Amniotic epithelial cell (primary cell): ENCODE data around the gene AAK1.
"Not testable (repeated sequence)": the region's sequence is repeated elsewhere in the genome, so short reads cannot be mapped to it uniquely, and the experiment has no call there.

Source experiments
- DNase-seq: peaks from one replicate; pipeline ENCODE4 v3.0.0-alpha.2; 2010; ENCODE audit warnings: low read depth

Gene AAK1

DNA sequence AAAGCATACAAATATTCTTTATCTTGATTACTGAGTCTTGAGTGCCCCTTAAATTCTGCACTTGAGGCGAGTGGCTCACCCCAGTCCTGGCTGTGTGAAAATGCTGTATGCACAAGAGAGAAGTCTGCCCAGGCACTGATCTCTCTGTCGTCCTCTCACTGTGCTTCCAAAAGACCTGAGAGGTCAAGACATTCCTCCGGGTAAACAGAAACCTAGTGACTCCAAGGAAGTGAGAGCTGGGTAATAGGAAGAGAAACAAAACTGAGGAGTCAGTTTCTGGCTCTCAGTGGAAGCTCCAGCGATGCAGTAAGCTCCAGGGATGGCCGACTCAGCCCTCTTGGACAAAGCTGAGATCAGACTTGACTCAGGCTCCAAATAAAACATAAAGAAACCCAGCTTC is 70.9 kb downstream of the AAK1 start:
- DNase-seq, result no peak

DNA sequence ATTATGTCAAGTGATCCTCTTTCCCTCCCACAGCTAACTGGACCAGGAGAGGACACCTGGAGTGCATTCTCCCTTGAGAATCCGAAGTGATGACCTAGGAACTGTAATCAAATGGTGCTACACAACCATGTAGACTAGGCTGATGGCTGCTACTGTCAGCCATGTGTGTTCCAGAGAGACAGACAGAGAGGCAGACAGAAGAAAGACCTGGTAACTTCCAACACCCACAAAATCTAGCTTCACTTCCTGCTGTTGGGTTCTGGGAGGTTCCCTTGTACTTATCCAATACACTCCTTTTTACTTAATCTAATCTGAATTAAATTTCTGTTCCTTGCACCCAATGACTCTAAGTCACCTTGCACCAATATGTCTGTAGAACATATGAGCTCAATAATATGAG is 72.3 kb downstream of the AAK1 start:
- no peak for DNase-seq

- no peak for DNase-seq
These were observed 73.1 kb downstream of the AAK1 start for GRCh38 chr2:69570474-69570873.

DNA sequence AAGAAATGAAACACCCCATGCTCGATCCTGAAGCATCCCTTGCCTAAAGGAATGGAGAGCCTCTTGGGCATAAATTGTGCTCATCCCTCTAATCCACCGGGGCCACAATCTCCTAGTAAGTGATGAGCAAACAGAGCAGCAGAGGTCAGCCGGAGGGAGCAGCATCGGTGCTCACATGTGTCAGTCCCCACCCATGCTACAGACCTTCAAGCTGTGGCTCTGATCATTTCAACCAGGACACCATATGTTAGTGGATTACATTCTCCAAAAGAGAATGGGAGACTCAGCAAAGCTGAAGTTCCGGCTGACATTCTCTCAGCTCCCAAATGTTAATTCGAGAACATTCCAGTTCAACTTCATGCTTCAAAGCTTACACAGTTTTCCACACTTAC is 75.6 kb downstream of the AAK1 start:
- no peak for DNase-seq

DNA sequence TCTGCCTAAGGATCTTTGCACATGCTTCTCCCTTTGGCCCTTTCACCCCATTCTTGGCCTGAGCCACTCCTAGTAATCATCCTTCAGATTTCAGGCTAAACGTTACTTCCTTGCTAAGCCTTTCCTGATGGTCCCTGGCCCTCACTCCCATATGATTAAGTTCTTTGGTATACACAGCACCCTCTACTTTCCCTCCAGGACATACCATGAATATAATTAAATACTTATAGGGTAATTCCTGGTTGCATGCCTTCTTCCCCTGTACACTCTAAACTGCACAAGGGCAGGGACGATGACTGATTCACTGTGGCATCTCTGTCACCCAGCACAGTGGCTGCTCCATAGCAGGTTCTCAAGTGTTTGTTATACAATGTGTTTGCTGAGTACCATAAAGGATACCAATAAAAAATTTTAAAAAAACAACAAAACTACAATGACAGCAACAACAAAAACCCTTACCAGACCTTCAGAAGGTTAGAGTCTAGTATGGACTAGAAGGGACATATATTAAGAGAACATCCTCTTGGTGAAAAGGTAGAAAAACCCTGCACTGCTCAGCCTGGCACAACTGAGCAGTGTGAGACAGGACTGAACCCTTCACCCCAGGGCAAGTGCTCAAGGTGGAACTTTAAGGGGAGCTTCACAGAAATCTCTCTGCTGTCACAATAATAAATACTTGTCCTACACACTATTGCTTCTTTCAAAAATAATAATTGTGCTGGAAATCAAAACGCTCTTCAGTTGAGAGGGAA is 76.2 kb downstream of the AAK1 start:
- no peak for DNase-seq

- no peak for DNase-seq
These were observed 76.9 kb downstream of the AAK1 start for GRCh38 chr2:69566669-69567068.

GRCh38 chr2:69565431-69565839 is 78.1 kb downstream of the AAK1 start:
- DNase-seq, result peak; percentile 27

- no peak for DNase-seq
These were observed 78.9 kb downstream of the AAK1 start for GRCh38 chr2:69564604-69565003.

DNA sequence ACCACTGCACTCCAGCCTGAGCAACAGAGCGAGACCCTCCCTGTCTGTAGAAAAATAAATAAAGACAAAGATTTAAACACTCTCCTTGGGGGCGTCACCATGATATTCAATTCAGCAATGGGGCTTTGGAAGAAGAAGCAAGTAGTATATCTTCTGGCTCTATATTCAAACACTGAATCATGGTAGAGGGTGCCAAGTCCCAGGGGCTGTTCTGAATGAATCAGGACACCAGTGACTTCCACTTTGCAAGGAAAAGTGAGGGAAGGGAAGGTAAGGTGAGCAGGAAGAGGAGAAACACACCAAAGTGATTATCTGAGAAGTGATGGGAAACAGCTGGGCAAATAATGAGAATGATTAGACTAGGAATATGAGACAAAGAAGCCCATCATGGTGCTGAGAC is 80.5 kb downstream of the AAK1 start:
- DNase-seq, result no peak

GRCh38 chr2:69561101-69561500 is 82.4 kb downstream of the AAK1 start:
- DNase-seq, result peak; percentile 54

DNA sequence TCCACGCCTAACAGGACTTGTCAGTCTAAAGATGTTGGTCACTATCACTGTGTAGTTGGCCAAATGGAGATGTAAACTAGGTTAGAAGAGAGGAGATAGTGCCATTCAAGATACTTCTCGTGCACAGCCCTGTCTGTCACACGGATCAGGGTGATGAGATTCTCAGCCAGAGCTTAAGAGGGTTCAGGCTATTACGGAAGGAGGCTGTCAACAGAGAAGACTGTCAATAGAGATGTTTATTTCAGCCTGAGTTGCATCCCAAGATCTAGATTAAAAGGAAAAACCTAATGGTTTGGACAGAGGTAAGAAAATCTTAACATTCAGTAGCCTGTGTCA is 83.4 kb downstream of the AAK1 start:
- no peak for DNase-seq

DNA sequence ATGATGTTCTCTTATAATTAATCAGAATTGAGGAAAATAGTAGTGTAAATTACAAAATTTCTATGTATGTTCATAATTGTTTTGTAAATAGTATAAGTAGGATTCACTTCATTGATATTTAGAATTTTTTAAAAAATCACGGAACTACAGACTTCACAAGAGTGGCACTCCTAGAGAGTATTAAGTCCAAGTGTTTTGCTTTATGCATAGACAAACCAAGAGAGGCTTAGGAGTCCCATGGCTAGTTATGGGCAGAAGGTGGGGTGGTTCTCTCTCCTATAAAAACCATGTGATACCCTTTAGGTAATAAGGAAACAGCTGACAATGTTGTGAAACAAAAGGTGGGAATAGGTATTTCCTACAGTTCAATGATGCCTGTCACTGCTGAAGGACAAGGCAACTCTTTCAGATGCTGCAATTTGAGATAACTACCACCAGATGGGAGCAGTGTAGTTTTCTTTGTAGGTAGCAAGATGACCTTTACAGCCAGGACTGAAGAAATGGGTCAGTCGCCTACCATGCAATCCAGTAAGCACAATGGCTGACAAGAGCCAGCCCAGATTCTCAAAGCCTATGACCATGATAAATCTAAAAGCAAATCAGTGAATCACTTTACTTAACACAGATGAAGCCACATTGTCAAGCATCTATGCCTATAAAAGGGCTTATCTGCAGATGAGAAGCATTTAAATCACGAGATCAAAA is 83.9 kb downstream of the AAK1 start:
- peak; percentile 82 for DNase-seq

GRCh38 chr2:69556008-69556407 is 87.5 kb downstream of the AAK1 start:
- DNase-seq, result no peak

DNA sequence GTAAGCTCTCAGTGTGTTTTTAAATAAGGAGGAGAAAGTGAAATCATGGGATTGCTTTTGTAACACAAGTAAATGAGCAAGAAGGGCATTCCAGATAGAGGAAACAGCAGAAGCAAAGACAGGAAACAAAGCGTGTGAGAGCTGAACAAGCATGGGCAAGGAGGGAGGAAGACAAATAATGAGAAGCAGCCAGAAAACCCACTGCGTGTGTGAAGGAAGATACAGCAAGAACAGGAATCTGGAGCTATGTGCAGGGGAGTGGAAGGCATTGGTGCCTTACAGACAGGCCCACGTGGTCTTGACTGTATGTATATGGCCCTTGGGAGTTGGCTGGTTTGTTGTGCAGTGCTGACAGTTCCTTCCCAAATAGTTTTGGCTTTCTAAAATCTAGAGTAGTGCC is 88.6 kb downstream of the AAK1 start:
- DNase-seq, result no peak

DNA sequence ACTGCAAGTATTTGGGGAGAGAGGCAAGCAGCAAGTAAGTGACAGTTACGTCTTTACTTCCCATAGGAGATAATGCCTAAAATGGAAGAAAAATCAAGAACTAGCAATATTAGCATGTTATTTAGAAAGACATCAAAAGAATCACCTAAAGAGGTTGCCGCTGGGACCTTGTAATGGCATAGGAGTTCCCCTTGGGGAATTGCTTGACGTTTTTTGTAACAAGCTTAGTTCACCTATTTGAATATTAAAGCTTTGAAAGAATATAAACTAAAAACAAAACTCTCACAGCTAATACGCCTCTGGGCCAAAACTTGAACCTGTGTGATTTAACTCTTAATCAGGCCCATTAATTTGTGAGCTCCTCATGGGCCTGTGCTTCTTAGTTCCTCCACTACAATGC is 89.0 kb downstream of the AAK1 start:
- no peak for DNase-seq

DNA sequence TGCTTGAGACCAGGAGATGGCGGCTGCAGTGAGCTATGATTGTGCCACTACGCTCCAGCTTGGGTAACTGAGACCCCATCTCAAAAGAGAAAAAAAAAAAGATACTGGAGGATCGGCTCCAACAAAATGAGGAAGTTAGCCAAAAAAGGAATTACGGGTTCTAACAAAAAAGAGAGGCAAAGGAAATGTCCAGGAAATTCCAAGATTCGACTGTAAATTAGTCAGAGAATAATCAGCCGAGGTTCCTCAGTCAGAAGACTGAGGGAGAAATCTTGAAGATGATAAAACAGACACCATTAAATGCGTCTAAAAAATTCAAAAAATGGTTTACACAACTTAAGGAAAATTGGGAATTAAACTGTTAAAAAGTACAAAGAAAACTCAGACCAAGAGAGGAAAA is 89.5 kb downstream of the AAK1 start:
- no peak for DNase-seq

GRCh38 chr2:69550511-69550910 is 93.0 kb downstream of the AAK1 start:
- not testable (repeated sequence) for DNase-seq

GRCh38 chr2:69549421-69549820 is 94.1 kb downstream of the AAK1 start:
- DNase-seq, result peak; percentile 49

DNA sequence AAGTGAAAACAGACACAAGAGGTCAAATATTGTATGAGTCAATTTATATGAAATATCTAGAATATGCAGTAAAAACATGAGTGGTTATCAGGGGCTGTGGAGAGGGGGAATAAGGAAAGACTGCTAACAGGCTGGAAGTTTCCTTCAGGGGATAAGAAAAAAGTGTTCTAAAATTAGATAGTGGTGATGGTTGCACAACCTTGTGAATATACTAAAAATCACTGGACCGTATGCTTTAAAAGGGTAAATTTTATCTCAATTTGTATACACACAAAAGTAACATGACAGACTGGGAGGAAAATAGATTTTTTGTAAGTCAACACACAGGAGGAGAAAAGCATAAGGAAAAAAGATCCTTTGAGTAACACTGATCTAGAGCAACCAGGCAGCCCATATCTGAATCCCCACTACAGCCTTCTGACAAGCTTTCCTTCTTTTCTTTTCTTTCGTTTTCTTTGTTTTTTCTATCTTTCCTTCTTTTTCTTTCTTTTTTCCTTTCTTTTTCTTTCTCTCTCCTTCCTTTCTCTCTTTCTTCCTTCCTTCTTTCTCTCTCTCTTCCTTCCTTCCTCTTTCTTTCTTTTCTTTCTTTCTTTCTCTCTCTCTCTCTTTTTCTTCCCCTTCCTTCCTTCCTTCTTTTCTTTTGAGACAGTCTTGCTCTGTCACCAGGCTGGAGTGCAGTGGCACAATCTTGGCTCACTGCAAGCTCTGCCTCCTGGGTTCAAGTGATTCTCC is 95.4 kb downstream of the AAK1 start:
- DNase-seq, result peak; percentile 25

DNA sequence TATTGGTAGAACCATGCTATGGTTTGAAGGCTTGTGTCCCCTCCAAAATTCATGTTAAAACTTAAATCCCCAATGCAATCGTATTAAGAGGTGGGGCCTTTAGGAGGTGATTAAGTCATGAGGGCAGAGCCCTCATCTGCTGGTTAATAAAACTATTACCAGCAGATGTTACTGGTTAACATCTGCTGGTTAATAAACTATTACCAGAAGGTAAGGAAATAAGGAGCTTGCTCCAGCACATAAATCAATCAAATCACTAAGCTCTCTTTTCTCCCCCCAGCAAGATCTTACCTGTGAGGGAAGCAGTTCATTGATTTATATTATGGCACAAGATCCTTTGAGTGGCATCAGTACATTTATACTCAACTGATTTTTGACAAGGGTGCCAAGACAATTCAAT is 96.9 kb downstream of the AAK1 start:
- DNase-seq, result no peak

DNA sequence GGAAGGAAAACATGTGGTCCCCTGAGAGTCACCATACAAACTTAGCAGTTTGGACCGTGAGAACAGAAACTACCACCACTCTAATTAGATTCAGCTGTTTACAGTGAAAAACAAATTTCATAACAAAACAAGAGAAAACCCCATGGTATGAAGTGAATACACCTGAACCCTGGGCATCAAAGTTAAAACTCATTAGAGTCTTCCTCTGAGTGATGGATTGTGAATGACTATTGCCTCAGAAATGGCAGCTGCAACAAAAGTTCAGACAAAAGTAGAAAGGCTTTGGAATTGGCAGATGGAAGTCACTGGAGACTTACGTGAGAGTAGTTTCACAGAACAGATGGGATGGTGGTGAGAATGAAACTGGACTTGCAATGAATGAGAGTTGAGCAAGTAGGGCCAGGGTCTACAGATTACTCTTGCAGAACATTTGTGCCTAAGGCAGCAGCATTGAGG is 98.0 kb downstream of the AAK1 start:
- DNase-seq, result no peak

DNA sequence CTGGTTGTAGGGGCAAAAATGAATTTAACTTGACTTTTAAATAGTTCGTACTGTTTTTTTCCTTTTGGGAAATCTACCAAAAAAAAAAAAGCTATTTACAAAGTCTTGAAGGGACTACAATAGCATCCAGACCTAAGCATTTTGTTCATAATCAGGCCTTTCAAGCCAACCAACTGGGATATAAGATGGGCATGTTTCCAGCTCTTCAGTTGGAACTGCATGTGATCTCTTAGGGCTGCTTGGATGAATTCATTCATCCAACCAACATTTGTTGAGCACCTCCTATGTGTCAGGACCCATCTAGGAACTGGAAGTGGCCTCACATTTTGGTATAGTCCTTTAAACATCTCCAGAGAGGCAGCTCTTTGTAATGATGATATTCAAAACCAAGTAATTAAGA is 98.6 kb downstream of the AAK1 start:
- no peak for DNase-seq

GRCh38 chr2:69539549-69539908 is 104.0 kb downstream of the AAK1 start:
- no peak for DNase-seq
